HG03378 (cell line): ENCODE results near the gene EXOSC1.
"Not testable (repeated sequence)": the region's sequence is repeated elsewhere in the genome, so short reads cannot be mapped to it uniquely, and the experiment has no call there.

Source experiments
- ATAC-seq: cut with Tn5 transposase; IDR thresholded peaks from one replicate; pipeline ENCODE4 v1.9.1; 2021; ENCODE audit warnings: mild to moderate bottlenecking, moderate library complexity; ENCODE audit not compliant: unreplicated experiment

EXOSC1 gene

DNA sequence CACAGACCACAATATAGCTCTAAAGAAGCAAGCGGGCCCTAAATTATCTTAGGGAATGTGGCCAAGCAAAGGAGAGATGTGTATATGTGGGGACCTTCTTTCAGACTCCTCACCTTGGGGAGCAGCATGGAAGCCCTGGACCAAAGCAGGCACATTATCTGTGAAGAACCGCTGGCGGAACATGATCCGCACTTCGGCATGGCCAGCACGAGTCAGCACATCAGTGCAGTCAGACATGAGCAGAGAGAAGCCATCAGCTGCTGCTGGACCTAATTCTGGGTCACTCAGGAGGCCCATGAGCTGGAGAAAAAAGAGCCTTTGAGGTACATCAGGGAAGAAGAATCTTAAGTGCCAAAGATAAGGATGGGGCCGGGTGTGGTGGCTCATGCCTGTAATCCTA is 14.1 kb upstream of the EXOSC1 start:
- no peak for ATAC-seq

DNA sequence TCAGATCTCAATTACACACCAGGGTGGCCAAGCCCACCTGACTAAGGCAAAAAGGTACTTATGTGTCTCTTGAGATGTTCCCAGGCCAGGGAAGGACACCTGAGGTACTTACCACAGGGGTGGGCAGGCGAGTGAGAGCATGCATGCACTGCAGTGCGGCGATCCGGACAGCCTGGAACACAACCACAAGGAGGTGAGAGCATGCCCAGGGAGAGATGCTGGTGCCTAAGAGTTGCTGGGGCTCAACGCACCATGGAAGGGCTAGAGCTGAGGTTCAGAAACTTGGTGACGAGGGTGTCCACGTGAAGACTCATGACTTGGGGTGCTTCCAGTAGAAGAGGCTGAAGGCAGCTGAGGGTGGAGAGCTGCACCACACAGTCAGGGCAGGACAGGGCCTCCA is 13.3 kb upstream of the EXOSC1 start:
- no peak for ATAC-seq

DNA sequence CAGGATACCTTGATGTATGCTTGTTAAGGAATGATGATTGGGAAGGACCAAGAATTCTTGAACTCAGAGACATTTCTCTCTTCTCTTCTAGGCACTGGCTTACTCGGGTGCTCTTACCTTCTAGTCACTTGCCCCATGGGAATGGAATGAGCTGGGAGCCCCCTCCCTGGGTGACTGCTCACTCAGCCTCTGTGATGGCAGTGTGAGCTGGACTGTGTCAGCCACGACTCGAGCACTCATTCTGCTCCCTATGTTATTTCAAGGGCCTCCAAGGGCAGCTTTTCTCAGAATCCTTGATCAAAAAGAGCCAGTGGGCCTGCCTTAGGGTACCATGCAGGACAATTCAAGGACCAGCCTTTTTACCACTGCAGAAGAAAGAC is 10.9 kb upstream of the EXOSC1 start:
- no peak for ATAC-seq

DNA sequence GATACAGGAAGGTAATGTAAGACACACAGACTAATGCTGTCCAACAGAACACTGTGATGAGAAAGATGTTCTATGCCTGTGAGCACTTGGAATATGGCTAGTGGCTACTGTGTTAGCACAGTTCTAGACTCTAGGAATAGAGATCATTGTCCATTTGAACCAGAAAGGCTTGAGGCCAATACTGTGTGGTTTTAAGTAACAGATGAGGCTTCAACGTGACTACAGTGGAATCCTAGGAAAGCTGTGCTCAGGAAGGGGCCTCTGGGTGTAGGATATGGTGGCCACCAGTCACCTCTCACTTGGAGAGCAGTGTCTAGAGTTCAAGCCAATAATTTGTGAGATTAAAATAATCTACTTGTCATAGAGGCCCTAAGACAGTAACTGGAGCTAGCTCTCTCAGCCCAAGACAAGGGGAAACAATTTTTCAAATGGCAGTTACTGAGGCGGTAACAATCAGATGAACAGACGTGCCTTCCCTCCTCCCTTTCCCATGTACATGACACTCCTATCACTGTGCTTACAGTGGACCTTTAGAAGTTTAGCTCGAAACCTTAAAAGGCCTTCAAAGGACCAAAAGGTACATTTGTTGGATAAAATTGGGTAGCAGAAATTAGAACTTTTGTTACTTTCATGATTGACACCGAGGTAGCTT is 10.4 kb upstream of the EXOSC1 start:
- ATAC-seq, result no peak

DNA sequence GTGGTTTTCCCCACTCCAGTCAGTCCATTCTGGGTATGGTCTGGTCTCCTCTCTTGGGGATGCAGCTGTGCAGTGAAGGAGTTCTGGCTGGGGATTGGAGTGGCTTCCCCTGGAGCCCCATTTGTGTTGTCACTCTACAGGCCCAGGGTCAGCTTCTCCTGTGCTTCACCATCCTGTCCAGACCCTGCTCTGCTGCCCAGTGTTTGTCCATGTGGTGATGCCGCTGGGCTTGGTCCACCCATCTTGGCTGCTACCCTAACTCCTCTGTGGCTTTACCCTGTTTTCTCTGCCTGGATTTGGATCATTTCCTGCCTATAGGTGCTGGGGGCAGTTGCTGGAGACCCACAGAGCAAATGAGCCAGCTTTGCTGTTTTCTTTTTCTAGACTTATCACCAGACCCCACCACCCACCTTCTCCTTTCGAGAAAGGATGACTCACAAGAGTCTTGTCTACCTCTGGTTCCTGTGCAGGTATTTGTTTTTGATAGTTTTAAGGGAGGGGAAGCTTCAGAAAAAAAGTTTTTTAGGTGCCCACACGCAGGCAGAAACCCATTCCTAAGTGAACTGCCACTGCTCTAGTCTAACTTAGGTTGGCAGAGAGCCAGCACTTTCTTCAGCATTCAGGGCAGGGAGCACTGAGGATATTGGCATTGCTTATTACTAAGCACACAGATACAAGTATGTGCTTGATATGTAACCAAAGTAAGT is 8.7 kb upstream of the EXOSC1 start:
- no peak for ATAC-seq

DNA sequence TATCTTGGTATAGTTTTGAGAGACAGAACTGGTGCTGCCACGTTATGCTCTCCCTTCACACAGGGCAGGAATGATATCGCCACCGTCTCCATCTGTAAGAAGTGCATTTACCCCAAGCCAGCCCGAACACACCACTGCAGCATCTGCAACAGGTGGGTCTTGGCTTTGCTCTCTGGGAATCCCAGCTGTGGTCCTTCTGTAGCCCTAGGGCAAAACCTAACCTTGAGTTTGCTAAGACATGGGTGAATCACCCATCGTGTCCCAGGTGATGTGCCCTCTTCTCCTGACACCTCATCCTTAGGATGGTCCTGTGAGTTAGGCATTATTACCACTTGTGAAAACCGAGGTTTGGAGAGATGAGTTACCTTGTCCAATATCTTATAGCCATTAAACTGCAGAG is 6.5 kb upstream of the EXOSC1 start:
- ATAC-seq, result no peak

DNA sequence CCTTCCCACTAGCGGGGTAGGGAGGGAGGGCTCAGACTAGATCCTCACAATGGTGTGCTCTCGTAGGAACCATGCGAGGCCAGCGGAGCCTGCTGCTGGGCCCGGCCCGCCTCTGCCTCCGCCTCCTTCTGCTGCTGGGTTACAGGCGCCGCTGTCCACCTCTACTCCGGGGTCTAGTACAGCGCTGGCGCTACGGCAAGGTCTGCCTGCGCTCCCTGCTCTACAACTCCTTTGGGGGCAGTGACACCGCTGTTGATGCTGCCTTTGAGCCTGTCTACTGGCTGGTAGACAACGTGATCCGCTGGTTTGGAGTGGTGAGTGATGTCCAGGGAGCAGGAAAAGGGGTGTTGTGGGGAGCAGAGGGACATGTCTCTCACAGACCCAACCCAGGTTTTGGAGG is 5.8 kb upstream of the EXOSC1 start:
- no peak for ATAC-seq

DNA sequence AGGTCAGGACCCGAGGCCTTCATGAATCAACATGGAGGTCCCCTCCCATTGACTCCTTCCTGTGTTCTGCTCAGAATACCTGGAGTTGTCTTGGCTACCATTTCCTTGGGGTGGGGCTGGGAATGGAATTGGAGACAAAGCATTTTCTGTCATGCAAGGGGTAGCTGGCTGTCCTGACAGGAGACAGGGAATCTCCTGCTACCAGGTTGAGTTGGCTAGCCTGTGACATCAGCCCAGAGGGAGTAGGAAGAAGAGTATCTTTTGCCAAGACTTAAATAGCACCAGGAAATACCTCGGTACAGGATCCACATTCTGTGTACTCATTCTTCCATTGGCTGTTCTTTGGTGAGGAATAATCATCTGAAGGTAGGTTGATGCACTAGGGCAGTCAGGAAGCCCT is 5.0 kb upstream of the EXOSC1 start:
- no peak for ATAC-seq

DNA sequence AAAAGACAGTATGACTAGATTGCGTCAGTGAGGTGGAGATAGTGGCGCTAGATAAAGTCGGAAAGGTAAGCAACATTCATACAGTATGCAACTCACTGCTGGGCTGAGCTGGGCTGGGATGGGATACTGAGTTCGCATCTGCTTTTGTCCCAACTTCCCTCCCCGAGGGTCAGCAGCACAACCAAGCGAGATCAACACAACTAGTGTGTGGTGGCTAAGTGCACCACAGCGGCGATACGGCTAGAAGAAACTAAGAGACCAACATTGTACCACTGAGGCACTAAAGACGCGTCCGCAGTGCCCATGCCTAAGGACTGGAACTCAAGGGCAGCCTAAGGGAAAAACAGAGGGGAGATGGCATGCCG is 467 bp downstream of the EXOSC1 start:
- ATAC-seq, result no peak

DNA sequence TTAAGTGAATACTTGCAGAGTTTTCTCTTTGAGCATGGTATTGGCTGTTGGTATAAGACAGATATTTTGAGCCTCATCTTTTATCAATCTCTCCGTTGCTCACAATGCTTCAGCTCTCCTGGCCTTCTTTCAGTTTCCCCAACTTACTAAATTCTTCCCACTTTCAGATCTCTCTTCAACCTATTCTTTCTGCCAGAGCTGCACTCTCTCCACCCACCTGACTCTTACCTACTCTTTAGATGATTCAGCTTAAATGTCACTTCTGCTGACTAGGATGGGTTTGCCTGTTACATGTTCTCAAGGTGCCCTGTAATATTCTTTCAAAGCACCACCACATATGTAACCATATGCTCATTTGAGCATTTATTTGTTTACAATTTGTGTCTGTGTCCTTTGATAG is 1.6 kb downstream of the EXOSC1 start:
- no peak for ATAC-seq

DNA sequence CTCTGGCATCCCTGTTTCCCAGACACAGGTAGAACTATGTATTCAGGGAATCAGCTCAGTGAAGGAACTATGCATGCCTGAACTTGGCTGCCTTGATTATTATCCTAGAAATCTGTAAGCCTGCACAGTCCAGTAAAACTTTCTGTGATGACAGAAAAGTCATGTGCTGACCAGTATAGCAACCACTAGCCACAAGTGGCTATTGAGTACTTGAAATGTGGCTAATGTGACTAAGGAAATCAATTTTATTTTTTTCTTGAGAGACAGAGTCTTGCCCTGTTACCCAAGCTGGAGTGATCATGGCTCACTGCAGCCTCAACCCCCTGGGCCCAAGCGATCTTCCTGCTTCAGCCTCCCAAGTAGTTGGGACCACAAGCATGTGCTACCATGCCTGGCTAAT is 3.5 kb downstream of the EXOSC1 start:
- no peak for ATAC-seq

DNA sequence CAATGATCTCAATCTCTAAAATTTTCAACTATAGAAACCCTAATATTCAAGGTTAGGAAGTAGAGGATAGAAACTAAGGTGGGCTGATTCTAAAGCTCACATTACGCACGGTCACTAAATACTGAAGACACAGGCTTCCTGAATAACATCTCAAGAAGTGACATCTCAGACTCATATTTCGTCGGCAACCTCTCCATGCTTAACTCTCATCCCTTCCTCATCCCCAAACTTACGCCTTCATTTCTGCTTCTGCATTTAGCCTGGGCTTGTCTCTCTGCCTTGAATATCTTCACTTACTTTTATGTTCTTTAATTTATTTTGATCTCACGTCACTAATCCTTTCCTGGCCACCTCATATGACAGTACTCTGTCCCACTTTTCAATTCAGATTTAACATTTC is 10.6 kb downstream of the EXOSC1 start:
- ATAC-seq, result no peak

DNA sequence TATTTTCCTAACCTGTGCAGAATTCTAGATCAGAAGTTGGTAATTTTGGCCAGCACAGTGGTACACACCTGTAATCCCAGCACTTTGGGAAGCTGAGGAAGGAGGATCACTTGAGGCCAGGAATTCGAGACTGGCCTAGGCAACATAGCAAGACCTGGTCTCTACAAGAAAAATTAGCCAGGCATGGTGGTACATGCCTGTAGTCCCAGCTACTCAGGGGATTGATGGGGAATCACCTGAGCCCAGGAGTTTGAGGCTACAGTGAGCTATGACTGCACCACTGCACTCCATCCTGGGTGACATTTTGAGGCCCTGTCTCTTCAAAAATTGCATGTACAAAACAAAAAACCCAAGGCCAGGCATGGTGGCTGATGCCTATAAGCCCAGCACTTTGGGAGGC is 11.2 kb downstream of the EXOSC1 start:
- no peak for ATAC-seq

DNA sequence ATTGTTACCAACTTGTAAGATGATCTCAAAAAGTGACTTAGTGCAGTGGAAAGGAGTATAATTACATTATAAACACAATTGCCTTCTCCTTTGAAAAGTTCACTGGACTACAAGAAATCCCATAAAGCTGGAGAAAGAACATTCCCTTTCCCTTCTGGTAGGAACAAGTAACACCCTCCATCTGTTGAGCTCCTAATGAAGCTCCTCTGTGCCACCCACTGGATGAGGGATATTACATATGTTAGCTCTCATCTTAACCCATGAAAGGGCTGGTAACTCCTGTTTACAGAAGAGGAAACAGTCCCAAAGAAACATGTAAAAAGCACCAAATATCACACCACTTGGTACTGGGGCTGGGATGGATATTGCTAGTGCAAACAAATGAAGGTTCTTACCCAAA is 11.8 kb downstream of the EXOSC1 start:
- ATAC-seq, result no peak

DNA sequence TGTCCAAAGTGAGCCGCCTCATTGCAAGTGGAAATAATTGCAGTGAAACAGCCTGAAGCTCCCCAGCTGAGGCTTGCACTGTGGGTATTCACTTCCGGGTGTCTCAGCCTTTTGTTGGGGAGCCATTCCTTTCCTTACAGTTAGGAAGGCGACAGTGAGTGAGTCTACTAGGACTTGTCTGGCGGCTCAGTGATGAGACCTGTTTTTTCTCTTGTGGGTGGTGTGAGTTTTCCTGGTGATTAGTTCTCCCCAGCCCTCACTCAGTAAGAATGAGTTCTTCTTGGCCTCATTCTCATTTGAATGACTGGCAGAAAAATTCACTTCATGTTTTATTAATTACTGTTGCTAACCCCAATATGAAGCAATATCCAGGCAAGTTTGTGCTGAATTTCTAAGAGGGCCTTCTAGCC is 17.2 kb downstream of the EXOSC1 start:
- no peak for ATAC-seq

DNA sequence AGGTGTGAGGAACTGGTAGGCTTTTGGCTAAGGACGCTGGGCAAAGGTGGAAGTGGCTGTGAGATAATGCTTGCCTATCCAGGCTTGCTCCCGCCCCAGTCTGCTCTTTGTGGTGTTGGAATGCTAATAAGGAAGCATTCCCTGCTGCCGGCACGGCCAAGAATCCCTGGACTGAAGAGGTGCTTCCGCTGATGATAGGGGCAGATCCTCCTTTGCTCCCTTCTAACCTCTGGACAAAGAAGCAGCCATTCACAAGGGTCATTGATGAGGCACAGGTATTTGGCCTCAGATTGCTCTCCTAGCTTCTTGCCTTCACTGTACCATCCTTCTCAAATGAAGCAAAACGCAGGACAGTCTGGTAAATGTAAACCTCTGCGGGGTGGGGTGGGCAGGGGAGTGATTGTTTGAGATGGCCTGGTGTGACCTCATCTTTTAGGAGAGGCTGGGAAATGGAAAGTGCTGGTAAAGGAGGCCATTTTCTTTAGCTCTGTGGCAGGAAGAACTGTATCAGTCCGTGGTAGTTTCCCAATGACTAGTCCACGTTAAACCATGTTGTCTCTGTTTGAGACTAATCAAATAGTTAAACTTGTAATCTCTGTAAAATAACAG is 18.1 kb downstream of the EXOSC1 start:
- no peak for ATAC-seq

DNA sequence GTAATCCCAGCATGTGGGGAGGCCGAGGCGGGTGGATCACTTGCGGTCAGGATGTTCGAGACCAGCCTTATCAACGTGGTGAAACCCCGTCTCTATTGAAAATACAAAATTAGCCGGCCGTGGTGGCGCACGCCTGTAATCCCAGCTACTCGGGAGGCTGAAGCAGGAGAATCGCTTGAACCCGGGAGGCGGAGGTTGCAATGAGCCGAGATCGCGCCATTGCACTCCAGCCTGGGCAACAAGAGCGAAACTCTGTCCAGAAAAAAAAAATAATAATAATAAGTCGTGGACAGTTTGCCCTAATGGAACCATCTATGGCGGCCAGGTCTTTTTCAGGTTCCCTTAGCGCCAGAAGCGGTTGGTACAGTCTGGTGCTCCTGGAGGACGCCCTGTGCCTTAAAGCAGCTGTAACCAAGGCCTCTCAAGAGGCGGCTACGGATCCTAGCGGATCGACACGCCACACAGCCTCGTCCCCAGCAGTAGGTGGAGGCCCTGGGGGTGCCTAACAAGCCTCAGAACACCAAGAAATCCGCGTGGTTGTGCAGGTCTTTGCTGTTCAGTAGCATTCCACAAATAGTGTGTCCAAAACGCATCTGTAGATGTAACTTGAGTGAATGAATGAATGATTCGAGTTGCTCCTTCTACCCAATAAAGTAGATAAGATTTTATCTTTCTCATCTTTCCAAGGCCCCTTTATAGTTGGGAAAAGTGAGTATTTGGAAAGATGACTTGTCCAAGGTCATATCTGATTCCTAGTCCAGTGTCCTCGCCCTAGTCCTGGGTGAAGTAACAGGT is 18.8 kb downstream of the EXOSC1 start:
- ATAC-seq, result no peak

DNA sequence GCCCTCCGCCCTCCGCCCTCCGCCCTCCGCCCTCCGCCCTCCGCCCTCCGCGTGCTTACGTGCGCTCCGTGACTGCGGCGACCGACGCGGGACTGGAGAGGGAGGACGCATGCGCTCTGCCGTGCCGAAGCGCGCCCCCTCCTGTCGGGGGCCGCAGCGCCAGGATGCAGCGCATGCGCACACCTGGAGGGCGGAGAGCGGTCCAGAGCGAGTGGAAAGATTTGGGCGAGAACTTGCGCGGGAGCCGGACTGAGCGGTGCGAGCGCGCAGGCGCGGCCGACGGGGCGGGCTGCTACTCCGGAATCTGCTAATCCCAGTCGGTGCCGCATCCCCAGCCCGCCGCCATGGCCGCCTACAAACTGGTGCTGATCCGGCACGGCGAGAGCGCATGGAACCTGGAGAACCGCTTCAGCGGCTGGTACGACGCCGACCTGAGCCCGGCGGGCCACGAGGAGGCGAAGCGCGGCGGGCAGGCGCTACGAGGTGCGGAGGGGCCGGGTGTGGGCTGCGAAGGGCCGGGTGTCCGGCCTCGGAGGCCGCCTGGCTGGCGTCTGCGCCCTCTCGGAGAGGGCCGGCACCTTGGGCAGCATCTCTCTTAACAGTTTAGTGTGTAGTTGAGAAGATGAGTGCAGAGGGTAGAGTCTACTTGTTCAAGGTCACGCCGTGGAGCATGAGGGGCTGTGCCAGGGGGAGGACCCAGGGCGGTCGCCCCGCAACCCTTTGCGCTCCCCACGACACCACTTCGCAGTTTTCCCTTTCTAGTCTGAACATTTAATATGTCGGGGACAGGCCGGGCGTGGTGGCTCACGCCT is 19.6 kb downstream of the EXOSC1 start, which contains the start of gene PGAM1:
Gene PGAM1, plus strand, starts transcription at position 228 of the 812 bp plus-strand sequence. Its CDS starts 117 bp downstream, at position 345.
- peak; percentile 76 for ATAC-seq

DNA sequence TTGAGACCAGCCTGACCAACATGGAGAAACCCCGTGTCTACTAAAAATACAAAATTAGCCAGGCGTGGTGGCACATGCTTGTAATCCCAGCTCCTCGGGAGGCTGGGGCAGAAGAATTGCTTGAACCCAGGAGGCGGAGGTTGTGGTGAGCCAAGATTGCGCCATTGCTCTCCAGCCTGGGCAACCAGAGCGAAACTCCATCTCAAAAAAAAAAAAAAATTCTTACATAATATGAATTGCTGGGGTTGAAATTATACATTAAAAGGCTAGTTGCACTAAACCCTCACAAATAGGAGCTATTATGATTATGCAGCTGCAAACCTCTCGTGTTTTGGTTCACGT is 22.1 kb downstream of the EXOSC1 start:
- not testable (repeated sequence) for ATAC-seq

DNA sequence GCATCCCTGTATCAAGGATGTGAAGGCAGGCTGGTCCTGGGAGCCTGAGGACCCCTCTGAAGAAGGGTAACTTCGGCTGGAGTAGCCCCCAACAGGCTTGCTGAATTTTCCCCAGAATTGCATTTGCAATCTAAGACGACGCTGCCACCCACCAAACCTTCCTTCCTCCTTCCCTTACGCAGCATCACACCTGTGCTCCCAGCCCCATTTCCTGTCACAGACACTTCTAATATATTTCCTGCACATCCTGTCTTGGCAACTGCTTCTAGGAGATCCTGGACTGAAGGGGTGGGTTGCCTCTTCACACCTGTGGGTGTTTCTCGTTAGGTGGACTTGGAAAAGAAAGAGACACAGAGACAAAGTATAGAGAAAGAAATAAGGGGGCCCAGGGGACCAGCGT is 29.2 kb downstream of the EXOSC1 start:
- no peak for ATAC-seq

DNA sequence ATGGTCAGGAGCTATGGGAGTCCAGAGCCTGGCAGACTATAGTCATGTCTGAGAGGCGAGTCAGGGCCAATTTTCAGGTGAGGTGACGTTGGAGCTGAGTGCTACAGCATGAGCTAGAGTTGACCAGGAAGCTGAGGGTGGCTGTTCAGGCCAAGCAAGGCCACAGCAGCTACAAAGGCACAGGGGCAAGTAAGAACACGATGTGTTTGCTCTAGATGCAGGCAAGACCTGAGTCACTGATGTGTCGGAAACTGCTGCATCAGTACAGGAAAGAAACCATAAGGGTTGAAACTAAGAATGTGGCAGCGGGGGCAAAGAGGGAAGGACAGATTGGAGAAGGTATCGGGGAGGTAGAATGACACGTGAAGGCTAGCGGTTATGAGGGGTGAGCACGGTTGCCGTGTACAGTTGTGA is 32.9 kb downstream of the EXOSC1 start:
- ATAC-seq, result no peak
